GM06990 (cell line): ENCODE results near the gene MALRD1.

Experiments used
- DNase-seq: peaks from one replicate; pipeline ENCODE4 v3.0.0-alpha.2; 2011; ENCODE audit not compliant: insufficient read length; ENCODE audit errors: extremely low read depth
- H3K27me3 ChIP-seq: replicated peaks from 2 replicates; pipeline ENCODE4 v1.6.0; 2011; ENCODE audit warnings: low read length; ENCODE audit not compliant: control insufficient read depth, insufficient read depth
- H3K36me3 ChIP-seq: 2 replicates; pipeline ENCODE4 v1.5.1; 2011; ENCODE audit warnings: low read length; ENCODE audit not compliant: control insufficient read depth, insufficient read depth
- H3K4me3 ChIP-seq: replicated peaks from 2 replicates; pipeline ENCODE4 v1.5.1; 2011; ENCODE audit warnings: low read depth, mild to moderate bottlenecking, control low read depth, low read length
- TF ChIP-seq, protein P1 (sequence below): IDR thresholded peaks from 2 replicates; pipeline ENCODE4 v1.5.1; 2011; ENCODE audit warnings: low read length, control low read depth, mild to moderate bottlenecking, inconsistent platforms; ENCODE audit not compliant: insufficient read depth, poor library complexity, severe bottlenecking

The MALRD1 gene

DNA sequence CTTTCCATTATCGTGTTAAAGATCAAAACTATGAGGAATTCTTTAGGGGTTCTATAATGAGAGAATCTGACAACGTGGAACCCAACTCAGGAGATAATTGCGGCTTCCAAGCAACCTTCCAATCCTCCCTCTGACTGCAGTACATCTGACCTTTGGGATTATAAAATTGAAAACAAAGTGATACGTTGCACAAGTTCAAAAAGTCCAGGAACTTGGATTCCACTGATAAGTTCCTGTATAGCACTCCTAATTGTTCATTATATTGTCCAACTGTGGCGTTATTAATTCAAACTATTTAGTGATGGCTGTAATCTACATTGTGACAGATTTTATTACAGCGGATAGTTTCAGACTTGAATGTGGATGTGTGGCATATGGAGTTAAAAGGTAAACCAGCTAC is 15.4 kb downstream of the MALRD1 start:
- TF ChIP-seq, protein P1, sequence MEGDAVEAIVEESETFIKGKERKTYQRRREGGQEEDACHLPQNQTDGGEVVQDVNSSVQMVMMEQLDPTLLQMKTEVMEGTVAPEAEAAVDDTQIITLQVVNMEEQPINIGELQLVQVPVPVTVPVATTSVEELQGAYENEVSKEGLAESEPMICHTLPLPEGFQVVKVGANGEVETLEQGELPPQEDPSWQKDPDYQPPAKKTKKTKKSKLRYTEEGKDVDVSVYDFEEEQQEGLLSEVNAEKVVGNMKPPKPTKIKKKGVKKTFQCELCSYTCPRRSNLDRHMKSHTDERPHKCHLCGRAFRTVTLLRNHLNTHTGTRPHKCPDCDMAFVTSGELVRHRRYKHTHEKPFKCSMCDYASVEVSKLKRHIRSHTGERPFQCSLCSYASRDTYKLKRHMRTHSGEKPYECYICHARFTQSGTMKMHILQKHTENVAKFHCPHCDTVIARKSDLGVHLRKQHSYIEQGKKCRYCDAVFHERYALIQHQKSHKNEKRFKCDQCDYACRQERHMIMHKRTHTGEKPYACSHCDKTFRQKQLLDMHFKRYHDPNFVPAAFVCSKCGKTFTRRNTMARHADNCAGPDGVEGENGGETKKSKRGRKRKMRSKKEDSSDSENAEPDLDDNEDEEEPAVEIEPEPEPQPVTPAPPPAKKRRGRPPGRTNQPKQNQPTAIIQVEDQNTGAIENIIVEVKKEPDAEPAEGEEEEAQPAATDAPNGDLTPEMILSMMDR: no peak
- H3K36me3 ChIP-seq: no peaks in the 10 kb centered on the region
- H3K4me3 ChIP-seq: no peak overlapping the region
- H3K27me3 ChIP-seq: no peaks in the 10 kb centered on the region
- DNase-seq: no peak

DNA sequence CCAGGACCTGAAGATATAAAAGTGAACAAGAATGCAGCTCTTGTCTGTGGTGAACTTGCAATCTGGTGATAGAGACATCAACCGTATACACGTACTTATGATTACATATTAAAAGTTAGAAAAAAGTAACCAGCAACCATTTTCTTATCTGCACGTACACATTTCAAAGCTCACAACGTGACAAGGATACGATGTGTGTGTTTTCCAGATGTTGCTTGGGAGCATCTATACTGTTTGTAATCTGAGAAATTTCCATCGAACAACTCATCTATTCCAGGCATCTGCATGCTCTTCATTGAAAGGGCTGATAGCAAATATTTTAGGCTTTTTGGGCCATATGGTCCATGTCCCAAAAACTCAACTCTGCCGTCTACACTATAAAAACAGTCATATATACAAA is 23.3 kb downstream of the MALRD1 start:
- no peak for DNase-seq
- TF ChIP-seq, protein P1: no peak
- H3K36me3 ChIP-seq: no peaks in the 10 kb centered on the region
- no peak overlapping the region for H3K4me3 ChIP-seq
- H3K27me3 ChIP-seq: no peaks in the 10 kb centered on the region

DNA sequence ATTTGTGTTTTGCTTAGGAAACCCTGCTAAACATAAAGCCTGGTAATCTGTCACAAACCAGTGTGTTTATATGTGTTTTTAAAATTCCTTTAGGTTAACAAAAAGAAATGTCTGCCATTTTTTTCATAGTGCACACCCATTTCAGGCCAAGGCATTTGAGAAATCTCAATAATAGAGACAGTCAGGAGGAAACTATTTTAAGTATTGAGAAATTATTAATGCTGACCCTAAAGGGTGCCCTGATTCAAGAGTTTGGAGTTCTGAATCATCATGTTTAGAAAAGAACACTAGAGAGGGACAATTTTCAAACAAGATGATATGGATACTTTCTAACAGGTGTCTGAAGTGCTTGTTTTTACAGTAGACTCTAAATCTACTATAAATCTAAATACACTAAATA is 28.7 kb downstream of the MALRD1 start:
- no peak for DNase-seq
- TF ChIP-seq, protein P1: no peak
- Histone ChIP-seq H3K36me3 (no peaks in the 10 kb centered on the region), H3K27me3 (no peaks in the 10 kb centered on the region), H3K4me3 (no peak overlapping the region)

DNA sequence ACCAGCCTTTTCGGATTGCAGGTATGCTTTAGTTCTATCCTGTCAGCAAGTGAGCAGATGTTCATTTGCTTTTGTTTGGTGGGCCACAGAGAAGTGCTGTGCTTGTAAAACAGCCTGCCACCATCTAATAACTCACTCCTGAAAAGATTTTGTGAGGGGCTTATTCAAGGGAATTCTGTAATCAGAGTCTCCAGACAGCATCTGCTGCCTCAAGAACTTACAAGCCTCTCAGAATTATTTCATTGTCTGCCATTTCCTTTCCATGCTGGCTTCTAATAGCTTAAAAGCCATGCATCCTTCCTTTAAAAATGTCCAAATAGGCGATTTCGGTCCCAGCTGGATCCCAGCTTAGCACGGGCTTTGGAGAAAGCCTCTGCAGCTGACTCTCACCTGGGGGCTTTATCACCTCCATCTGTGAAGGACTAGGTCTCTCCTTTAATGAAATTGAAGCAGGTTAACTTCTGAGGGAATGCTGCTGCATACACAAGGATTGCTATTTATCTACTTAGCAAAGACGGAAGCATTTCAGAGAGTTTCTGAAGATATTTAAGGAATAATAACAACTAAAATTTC is 48.0 kb downstream of the MALRD1 start:
- DNase-seq: no peak
- TF ChIP-seq, protein P1: no peak
- no peaks in the 10 kb centered on the region for H3K27me3 ChIP-seq
- H3K36me3 ChIP-seq: no peaks in the 10 kb centered on the region
- no peak overlapping the region for H3K4me3 ChIP-seq

DNA sequence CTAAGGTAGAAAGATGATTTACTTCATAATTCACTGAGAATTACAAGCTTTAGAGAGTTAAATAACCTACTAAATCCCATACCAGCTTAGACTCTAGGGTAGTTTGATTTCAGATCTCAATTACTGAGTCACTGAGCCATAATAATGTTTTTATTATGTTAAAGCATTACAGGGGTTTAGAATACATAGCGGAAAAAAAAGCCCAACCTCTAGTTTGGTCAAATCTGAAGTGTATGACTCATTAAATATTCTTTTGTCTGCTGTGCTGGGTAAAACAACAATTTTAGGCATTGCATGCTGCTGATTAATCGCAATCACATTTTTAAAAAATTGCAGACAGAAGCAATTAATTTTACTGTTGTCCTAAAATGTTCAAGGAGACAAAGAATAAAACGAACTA is 48.5 kb downstream of the MALRD1 start:
- H3K36me3 ChIP-seq: no peaks in the 10 kb centered on the region
- no peak overlapping the region for H3K4me3 ChIP-seq
- no peaks in the 10 kb centered on the region for H3K27me3 ChIP-seq
- TF ChIP-seq, protein P1: no peak
- DNase-seq: no peak

DNA sequence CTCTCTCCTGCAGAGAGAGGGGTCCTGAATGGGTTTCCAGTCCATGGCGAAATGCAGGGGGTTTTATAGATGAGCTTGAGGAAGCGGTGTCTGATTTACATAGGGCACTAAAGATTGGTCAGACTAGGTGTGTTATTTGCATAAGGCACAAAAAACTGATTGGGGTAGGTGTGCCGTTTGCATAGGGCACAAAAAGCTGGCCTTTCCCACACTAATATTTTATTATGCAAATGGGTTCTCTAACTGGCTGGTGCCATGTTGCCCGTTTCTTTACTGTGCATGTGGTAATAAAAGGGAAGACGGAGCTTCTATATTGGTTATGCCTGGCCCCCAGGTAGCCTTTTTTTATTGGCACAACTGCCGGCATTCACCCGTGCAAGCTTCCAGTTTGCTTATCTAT is 50.2 kb downstream of the MALRD1 start:
- Histone ChIP-seq H3K4me3 (no peak overlapping the region), H3K27me3 (no peaks in the 10 kb centered on the region), H3K36me3 (no peaks in the 10 kb centered on the region)
- TF ChIP-seq, protein P1: no peak
- no peak for DNase-seq
